ENCODE data around the gene MAP9.

- no peak for TF ChIP-seq POLR2AphosphoS5 (IDR thresholded peaks at IDR 0.05; ENCODE audit: low read depth)
- TF ChIP-seq CREB1 (CRISPR knock-in tag; IDR thresholded peaks at IDR 0.05; ENCODE audit: low read depth): no peak
- no peak for TF ChIP-seq CTCF (conservative IDR thresholded peaks at IDR 0.05; ENCODE audit: low read depth in 2 of 2)
- no peak for TF ChIP-seq REST (IDR thresholded peaks at IDR 0.05; ENCODE audit: unreplicated experiment)
- TF ChIP-seq ZNF331 (CRISPR knock-in tag; IDR thresholded peaks at IDR 0.05; ENCODE audit: low read depth): no peak
- no peak for TF ChIP-seq EZH2 (IDR thresholded peaks at IDR 0.05; ENCODE audit: low read depth, unreplicated experiment)
- TF ChIP-seq EZH2phosphoT487 (IDR thresholded peaks at IDR 0.05; ENCODE audit: unreplicated experiment): no peak
- no peak for TF ChIP-seq ETS1 (IDR thresholded peaks at IDR 0.05)
- TF ChIP-seq ZNF114 (CRISPR knock-in tag; IDR thresholded peaks at IDR 0.05): no peak
Observed at GRCh38 chr4:155413451-155413850, 36.7 kb upstream of the MAP9 start.

All from GM23338 (cell line).